K562 (cell line): ENCODE measurements around the gene HMBS. TPM values are rescaled to one million over a fixed set of nuclear protein-coding genes. Genes with fewer than 3 reads are reported as not detected.

Experiments used
- GATAD2B ChIP-seq: fragments of 450-650 bp; IDR thresholded peaks from 2 replicates; pipeline ENCODE4 v1.6.1; 2017; ENCODE audit warnings: mild to moderate bottlenecking, borderline replicate concordance
- IFI16 ChIP-seq: fragments of 250-450 bp; sonication (Bioruptor Pico); IDR thresholded peaks from 2 replicates; pipeline ENCODE4 v2.1.2; 2022; ENCODE audit warnings: mild to moderate bottlenecking, inconsistent platforms
- MEF2A ChIP-seq: IDR thresholded peaks from 2 replicates; pipeline ENCODE4 v1.6.1; 2011; ENCODE audit warnings: low read depth, mild to moderate bottlenecking, low read length, moderate library complexity; ENCODE audit not compliant: control insufficient read depth
- NBN ChIP-seq: fragments of 450-650 bp; IDR thresholded peaks from 2 replicates; pipeline ENCODE4 v1.6.1; 2016; ENCODE audit warnings: low read depth, mild to moderate bottlenecking
- NFIC ChIP-seq: fragments of 450-650 bp; IDR thresholded peaks from 2 replicates; pipeline ENCODE4 v1.6.1; 2017; ENCODE audit warnings: mild to moderate bottlenecking, inconsistent platforms
- SRF ChIP-seq, 2 experiments: fragments of 250-450, 450-650 bp in 1 of 2; sonication (Bioruptor Pico) in 1 of 2; sonication (generic) in 1 of 2; formaldehyde crosslinking; IDR thresholded peaks; 2 replicates each; pipeline versions ENCODE4 v1.5.0 to v1.5.1; 2020 to 2022; ENCODE audit warnings: mild to moderate bottlenecking in 1 of 2, missing genetic modification reagents in 1 of 2
- ZC3H8 ChIP-seq: fragments of 450-650 bp; IDR thresholded peaks from 2 replicates; pipeline ENCODE4 v1.6.1; 2017
- ZNF12 ChIP-seq: sonication (generic); formaldehyde crosslinking; IDR thresholded peaks from 2 replicates; pipeline ENCODE4 v1.4.0; 2020; ENCODE audit warnings: mild to moderate bottlenecking, missing genetic modification reagents
- ZNF408 ChIP-seq: fragments of 250-450 bp; sonication (Bioruptor Pico); IDR thresholded peaks from 2 replicates; pipeline ENCODE4 v1.4.0; 2020; ENCODE audit warnings: low read depth, mild to moderate bottlenecking, moderate library complexity
- polyA plus RNA-seq, 8 experiments: library from polyadenylated mRNA; depleted of rRNA in 4 of 8; stranded (reverse) in 5 of 8; unstranded in 3 of 8; fragments of >200 nt; fragmentation: Nextera tagmentation in 2 of 8; fragmentation: Illumina TruSeq in 1 of 8; extraction: Ambion mirVana in 2 of 8; extraction: Trizol in 1 of 8; gene quantifications; 2 replicates each; pipeline versions ENCODE4 v1.2.1 to v1.2.3, GENCODE V29; 2011 to 2014; ENCODE audit warnings: inconsistent platforms in 1 of 8, missing spikeins in 1 of 8
- total RNA-seq, 7 experiments: library from RNA; depleted of rRNA in 6 of 7; stranded (reverse); fragments of >200 nt in 6 of 7; fragmentation: Illumina TruSeq in 2 of 7; extraction: Trizol in 2 of 7; gene quantifications; 2 replicates each; pipeline versions ENCODE4 v1.2.1 to v1.2.3, GENCODE V29; 2011 to 2021; ENCODE audit warnings: low replicate concordance in 1 of 7
- TF ChIP-seq, protein P1 (sequence below): fragments of 200-800 bp; sonication (Bioruptor generic); IDR thresholded peaks from 2 replicates; pipeline ENCODE4 v1.6.1; 2016; ENCODE audit warnings: missing genetic modification characterization, missing compliant biosample characterization
- TF ChIP-seq, protein P2 (sequence below), 2 experiments: fragments of 450-650 bp; IDR thresholded peaks; 2 replicates each; pipeline ENCODE4 v1.6.1; 2018; ENCODE audit warnings: mild to moderate bottlenecking in 2 of 2, low read depth in 1 of 2; ENCODE audit not compliant: partially characterized antibody in 2 of 2
- TF ChIP-seq, protein P3 (sequence below): fragments of 250-450 bp; sonication (Bioruptor Pico); IDR thresholded peaks from 2 replicates; pipeline ENCODE4 v1.8.0; 2021; ENCODE audit warnings: borderline replicate concordance, mild to moderate bottlenecking, moderate library complexity; ENCODE audit not compliant: poor library complexity, severe bottlenecking
- TF ChIP-seq, protein P4 (sequence below): fragments of 450-650 bp; IDR thresholded peaks from 2 replicates; pipeline ENCODE4 v1.6.1; 2017; ENCODE audit warnings: mild to moderate bottlenecking, moderate library complexity

HMBS gene
- total and polyA plus RNA-seq, 9 of the 15 experiments (the other 6 are each of a cell fraction or from before 2014, with no cell fraction given): 56.9 to 385 (median 286) TPM

DNA sequence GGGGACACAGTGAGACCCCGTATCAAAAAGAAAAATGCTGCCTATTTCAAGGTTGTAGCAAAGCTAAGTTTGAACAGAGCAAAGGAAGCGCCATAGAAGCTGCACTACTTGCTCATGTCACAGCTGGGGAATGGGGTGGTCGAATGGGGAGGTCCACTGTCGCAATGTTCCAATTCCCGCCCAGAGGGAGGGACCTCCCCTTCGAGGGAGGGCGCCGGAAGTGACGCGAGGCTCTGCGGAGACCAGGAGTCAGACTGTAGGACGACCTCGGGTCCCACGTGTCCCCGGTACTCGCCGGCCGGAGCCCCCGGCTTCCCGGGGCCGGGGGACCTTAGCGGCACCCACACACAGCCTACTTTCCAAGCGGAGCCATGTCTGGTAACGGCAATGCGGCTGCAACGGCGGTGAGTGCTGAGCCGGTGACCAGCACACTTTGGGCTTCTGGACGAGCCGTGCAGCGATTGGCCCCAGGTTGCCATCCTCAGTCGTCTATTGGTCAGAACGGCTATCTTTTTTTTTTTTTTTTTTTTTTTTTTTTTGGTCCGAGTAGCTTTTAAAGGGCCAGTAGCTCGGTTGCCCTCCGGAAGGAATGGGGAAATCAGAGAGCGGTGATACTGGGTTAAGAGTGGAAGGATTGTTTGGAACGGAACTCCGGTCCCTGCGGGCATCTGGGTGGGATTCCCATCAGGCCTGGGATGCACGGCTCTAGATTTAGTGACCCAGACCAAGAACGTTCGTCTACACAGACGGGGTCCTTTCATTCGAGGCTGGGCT lies at the start of gene HMBS (continued):
- TF ChIP-seq, protein P1, sequence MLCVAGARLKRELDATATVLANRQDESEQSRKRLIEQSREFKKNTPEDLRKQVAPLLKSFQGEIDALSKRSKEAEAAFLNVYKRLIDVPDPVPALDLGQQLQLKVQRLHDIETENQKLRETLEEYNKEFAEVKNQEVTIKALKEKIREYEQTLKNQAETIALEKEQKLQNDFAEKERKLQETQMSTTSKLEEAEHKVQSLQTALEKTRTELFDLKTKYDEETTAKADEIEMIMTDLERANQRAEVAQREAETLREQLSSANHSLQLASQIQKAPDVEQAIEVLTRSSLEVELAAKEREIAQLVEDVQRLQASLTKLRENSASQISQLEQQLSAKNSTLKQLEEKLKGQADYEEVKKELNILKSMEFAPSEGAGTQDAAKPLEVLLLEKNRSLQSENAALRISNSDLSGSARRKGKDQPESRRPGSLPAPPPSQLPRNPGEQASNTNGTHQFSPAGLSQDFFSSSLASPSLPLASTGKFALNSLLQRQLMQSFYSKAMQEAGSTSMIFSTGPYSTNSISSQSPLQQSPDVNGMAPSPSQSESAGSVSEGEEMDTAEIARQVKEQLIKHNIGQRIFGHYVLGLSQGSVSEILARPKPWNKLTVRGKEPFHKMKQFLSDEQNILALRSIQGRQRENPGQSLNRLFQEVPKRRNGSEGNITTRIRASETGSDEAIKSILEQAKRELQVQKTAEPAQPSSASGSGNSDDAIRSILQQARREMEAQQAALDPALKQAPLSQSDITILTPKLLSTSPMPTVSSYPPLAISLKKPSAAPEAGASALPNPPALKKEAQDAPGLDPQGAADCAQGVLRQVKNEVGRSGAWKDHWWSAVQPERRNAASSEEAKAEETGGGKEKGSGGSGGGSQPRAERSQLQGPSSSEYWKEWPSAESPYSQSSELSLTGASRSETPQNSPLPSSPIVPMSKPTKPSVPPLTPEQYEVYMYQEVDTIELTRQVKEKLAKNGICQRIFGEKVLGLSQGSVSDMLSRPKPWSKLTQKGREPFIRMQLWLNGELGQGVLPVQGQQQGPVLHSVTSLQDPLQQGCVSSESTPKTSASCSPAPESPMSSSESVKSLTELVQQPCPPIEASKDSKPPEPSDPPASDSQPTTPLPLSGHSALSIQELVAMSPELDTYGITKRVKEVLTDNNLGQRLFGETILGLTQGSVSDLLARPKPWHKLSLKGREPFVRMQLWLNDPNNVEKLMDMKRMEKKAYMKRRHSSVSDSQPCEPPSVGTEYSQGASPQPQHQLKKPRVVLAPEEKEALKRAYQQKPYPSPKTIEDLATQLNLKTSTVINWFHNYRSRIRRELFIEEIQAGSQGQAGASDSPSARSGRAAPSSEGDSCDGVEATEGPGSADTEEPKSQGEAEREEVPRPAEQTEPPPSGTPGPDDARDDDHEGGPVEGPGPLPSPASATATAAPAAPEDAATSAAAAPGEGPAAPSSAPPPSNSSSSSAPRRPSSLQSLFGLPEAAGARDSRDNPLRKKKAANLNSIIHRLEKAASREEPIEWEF (CRISPR knock-in tag): no peak
- TF ChIP-seq, protein P2, sequence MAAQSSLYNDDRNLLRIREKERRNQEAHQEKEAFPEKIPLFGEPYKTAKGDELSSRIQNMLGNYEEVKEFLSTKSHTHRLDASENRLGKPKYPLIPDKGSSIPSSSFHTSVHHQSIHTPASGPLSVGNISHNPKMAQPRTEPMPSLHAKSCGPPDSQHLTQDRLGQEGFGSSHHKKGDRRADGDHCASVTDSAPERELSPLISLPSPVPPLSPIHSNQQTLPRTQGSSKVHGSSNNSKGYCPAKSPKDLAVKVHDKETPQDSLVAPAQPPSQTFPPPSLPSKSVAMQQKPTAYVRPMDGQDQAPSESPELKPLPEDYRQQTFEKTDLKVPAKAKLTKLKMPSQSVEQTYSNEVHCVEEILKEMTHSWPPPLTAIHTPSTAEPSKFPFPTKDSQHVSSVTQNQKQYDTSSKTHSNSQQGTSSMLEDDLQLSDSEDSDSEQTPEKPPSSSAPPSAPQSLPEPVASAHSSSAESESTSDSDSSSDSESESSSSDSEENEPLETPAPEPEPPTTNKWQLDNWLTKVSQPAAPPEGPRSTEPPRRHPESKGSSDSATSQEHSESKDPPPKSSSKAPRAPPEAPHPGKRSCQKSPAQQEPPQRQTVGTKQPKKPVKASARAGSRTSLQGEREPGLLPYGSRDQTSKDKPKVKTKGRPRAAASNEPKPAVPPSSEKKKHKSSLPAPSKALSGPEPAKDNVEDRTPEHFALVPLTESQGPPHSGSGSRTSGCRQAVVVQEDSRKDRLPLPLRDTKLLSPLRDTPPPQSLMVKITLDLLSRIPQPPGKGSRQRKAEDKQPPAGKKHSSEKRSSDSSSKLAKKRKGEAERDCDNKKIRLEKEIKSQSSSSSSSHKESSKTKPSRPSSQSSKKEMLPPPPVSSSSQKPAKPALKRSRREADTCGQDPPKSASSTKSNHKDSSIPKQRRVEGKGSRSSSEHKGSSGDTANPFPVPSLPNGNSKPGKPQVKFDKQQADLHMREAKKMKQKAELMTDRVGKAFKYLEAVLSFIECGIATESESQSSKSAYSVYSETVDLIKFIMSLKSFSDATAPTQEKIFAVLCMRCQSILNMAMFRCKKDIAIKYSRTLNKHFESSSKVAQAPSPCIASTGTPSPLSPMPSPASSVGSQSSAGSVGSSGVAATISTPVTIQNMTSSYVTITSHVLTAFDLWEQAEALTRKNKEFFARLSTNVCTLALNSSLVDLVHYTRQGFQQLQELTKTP (IDR thresholded peaks at IDR 0.05; ENCODE audit: low read depth in 1 of 2, partially characterized antibody in 2 of 2): peak in 1 of 2 experiments; percentile 30
- TF ChIP-seq, protein P3, sequence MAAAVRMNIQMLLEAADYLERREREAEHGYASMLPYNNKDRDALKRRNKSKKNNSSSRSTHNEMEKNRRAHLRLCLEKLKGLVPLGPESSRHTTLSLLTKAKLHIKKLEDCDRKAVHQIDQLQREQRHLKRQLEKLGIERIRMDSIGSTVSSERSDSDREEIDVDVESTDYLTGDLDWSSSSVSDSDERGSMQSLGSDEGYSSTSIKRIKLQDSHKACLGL (CRISPR knock-in tag): peak; percentile 63
- TF ChIP-seq IFI16 (CRISPR knock-in tag) (no peak), NBN (0 out of 2 replicates have a peak, but pooled peaks have one; percentile 23), ZNF12 (CRISPR knock-in tag) (no peak), SRF (CRISPR knock-in tag; IDR thresholded peaks at IDR 0.05) (peak in 1 of 2 experiments; percentile 39; a peak in 1 of 4 replicates), GATAD2B (no peak), NFIC (no peak; the same call in 1 of the 2 replicates), MEF2A (no peak), ZNF408 (CRISPR knock-in tag) (no peak), ZC3H8 (no peak)
- TF ChIP-seq, protein P4, sequence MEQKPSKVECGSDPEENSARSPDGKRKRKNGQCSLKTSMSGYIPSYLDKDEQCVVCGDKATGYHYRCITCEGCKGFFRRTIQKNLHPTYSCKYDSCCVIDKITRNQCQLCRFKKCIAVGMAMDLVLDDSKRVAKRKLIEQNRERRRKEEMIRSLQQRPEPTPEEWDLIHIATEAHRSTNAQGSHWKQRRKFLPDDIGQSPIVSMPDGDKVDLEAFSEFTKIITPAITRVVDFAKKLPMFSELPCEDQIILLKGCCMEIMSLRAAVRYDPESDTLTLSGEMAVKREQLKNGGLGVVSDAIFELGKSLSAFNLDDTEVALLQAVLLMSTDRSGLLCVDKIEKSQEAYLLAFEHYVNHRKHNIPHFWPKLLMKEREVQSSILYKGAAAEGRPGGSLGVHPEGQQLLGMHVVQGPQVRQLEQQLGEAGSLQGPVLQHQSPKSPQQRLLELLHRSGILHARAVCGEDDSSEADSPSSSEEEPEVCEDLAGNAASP: no peak
